Parietal lobe (tissue), 1 donor: Measurements from ENCODE around the gene RFPL4A. TPM values are rescaled to one million over a fixed set of nuclear protein-coding genes. Genes with fewer than 3 reads are reported as not detected.

ENCODE experiments used
- total RNA-seq: library from RNA; depleted of rRNA; stranded (reverse); fragments of >200 nt; gene quantifications from one replicate; pipeline ENCODE4 v1.2.3, GENCODE V29; 2014

RFPL4A gene
- not detected for total RNA-seq

GRCh38 chr19:55758797-55759196, at the start of gene RFPL4A:
TSS of gene RFPL4A (plus strand) at chr19:55759097. CDS start at chr19:55761801, 2,704 bp downstream.

DNA sequence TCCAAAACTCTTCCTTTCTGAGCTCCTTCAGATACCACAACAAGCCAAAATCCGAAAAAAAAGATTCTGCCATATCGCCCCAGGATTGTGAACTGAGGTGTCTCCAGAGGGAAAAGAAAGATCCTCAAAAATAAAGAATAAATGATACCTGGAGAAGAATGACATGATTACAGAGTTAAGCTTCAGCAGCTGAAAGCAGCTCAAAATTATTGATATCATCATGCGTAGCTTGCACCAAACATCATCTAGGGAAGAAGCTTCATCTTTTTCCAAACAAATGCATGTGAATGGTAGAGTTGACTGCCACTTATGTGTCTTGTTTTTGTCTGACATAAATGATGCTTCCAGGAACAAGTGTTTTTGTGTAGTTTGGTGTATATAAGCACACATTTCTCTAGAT, 20.6 kb upstream of the RFPL4A start, which contains the start of gene NLRP9:
NLRP9 (minus strand) TSS at position 101 of the 400 bp plus-strand sequence; CDS start at position 73, 28 bp downstream.

GRCh38 chr19:55768818-55769217, 9.9 kb downstream of the RFPL4A start, which contains the start of gene RFPL4AL1:
TSS of gene RFPL4AL1 (plus strand) at chr19:55769118. CDS start at chr19:55771805, 2,687 bp downstream.

Other genes with a start within 250 kb of the RFPL4A start
- not detected for gene SBK2, start 222.0 kb upstream of the RFPL4A start, total RNA-seq
- gene SBK3, start 213.6 kb upstream of the RFPL4A start, total RNA-seq, result not detected
- 2.8 TPM for gene ZNF579, start 178.2 kb upstream of the RFPL4A start, total RNA-seq
- gene FIZ1, start 159.6 kb upstream of the RFPL4A start, total RNA-seq, result 3.8 TPM
- 4.7 TPM for gene ZNF524, start 158.8 kb upstream of the RFPL4A start, total RNA-seq
- 3.1 TPM for gene ZNF865, start 153.4 kb upstream of the RFPL4A start, total RNA-seq
- 4.7 TPM for gene ZNF784, start 134.5 kb upstream of the RFPL4A start, total RNA-seq
- gene ZNF580, start 118.1 kb upstream of the RFPL4A start, total RNA-seq, result 7.2 TPM
- gene ZNF581, start 115.4 kb upstream of the RFPL4A start, total RNA-seq, result 10.3 TPM
- gene CCDC106, start 110.9 kb upstream of the RFPL4A start, total RNA-seq, result 9.7 TPM
- 76.7 TPM for gene U2AF2, start 104.1 kb upstream of the RFPL4A start, total RNA-seq
- 33.8 TPM for gene EPN1, start 83.9 kb upstream of the RFPL4A start, total RNA-seq
- gene NLRP9, start 20.7 kb upstream of the RFPL4A start, total RNA-seq, result not detected
- not detected for gene RFPL4AL1, start 10.0 kb downstream of the RFPL4A start, total RNA-seq
- gene NLRP11, start 72.9 kb downstream of the RFPL4A start, total RNA-seq, result not detected
- not detected for gene NLRP4, start 77.4 kb downstream of the RFPL4A start, total RNA-seq
- gene NLRP13, start 173.2 kb downstream of the RFPL4A start, total RNA-seq, result not detected
- not detected for gene NLRP8, start 188.7 kb downstream of the RFPL4A start, total RNA-seq
- gene NLRP5, start 227.7 kb downstream of the RFPL4A start, total RNA-seq, result not detected